Measurements from ENCODE around the gene PHGDH.
"Not testable (repeated sequence)": the region's sequence is repeated elsewhere in the genome, so short reads cannot be mapped to it uniquely, and the experiment has no call there.

The PHGDH gene

GRCh38 chr1:119779869-119780356, 68.2 kb downstream of the PHGDH start:
- no peaks in the 10 kb centered on the region for H3K9me3 ChIP-seq (ENCODE audit: low read depth, low read length)
- H3K9ac ChIP-seq (ENCODE audit: insufficient read length) = no peak overlapping the region
- no peak overlapping the region for H3K4me3 ChIP-seq
- H3K27ac ChIP-seq = no peak overlapping the region
- no peak for TF ChIP-seq EZH2 (IDR thresholded peaks at IDR 0.05)
- TF ChIP-seq POLR2AphosphoS5 (IDR thresholded peaks at IDR 0.05; ENCODE audit: borderline replicate concordance, low read depth, low read length) = no peak
- no peak for TF ChIP-seq FOXP2 (optimal IDR thresholded peaks at IDR 0.05; ENCODE audit: control extremely low read depth, extremely low read length, insufficient read depth)
- DNase-seq (ENCODE audit: low read depth, low spot score) = no peak
- no peaks in the 10 kb centered on the region for H3K36me3 ChIP-seq (ENCODE audit: insufficient read depth, low read length)

DNA sequence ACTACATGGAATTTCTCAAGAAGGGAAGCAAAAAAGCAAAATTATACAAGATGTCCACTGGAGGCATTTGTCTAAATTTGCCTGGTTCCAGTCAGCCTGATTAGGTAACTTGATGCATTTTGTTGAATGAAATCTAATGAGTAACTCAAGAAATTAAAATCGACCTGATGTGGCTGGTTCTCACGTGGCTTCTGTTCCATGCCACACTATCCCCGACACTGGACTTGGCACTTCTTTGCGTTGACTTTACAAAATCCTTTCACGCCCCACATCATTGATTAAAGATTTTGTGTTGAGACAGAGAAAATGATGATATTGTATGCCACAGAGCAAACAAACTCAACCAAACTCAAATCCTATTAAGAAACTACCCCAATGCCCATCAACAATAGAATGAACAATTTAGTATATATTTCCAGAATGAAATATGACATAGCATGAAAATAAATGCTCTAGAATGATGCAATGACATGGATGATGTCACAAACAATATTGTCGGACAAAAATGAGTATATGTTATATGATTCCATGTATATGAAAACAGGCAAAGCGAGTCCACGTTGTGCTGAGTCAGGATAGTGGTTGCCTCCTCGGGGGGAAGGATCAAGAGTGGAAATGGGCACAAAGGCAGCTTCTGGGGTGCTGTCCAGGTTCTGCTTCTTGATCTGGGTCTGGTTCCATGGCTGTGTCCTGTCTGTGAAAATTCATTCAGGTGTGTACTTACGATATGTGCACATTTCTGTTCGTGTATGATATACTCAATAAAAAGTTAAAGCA, 69.9 kb downstream of the PHGDH start:
- no peak for DNase-seq (ENCODE audit: low read depth, low spot score)
- Histone ChIP-seq H3K27ac (no peak overlapping the region), H3K4me3 (no peak overlapping the region), H3K9me3 (ENCODE audit: low read depth, low read length) (no peaks in the 10 kb centered on the region), H3K9ac (ENCODE audit: insufficient read length) (no peak overlapping the region), H3K36me3 (ENCODE audit: insufficient read depth, low read length) (no peaks in the 10 kb centered on the region)
- TF ChIP-seq POLR2AphosphoS5 (IDR thresholded peaks at IDR 0.05; ENCODE audit: borderline replicate concordance, low read depth, low read length) = no peak
- no peak for TF ChIP-seq FOXP2 (optimal IDR thresholded peaks at IDR 0.05; ENCODE audit: control extremely low read depth, extremely low read length, insufficient read depth)
- TF ChIP-seq EZH2 (IDR thresholded peaks at IDR 0.05) = no peak

DNA sequence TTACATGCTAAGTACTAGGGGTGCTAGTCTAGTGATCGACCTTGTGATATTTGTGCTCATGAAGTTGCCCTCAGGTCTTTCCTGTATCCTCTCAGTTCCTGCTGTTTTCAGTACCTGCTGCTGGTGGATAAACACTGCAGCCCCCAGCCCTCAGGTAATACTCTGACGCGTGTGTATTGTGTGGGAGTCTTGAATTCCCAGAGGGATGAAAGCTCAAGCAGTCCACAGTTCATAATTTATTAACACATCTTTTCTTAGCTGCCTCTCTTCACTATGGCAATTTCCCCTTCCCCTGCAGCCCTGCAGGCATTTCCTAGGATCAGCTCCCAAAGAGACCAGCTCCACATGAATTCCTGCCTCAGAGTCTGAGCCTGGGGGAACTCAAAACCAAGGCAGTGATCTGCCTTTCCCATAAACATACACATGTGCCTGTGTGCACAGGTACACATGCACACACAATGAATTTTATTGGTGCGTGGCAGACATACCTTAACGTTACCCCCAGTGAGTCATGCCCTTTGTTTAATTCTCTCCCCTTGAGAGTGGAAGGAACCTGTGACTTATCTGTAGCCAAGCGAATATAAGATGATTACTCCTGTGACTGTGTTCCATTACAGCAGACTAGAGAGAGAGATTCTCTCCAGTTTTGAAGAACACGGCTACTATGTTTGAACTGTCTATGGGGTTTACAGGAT, 71.0 kb downstream of the PHGDH start:
- Histone ChIP-seq H3K27ac (no peak overlapping the region), H3K9ac (ENCODE audit: insufficient read length) (no peak overlapping the region), H3K36me3 (ENCODE audit: insufficient read depth, low read length) (no peaks in the 10 kb centered on the region), H3K9me3 (ENCODE audit: low read depth, low read length) (no peaks in the 10 kb centered on the region), H3K4me3 (peak overlapping the region; percentile 17; the same call in 1 of the 2 replicates)
- TF ChIP-seq POLR2AphosphoS5 (IDR thresholded peaks at IDR 0.05; ENCODE audit: borderline replicate concordance, low read depth, low read length) (no peak), FOXP2 (optimal IDR thresholded peaks at IDR 0.05; ENCODE audit: control extremely low read depth, extremely low read length, insufficient read depth) (no peak), EZH2 (IDR thresholded peaks at IDR 0.05) (no peak)
- peak; percentile 40 for DNase-seq (ENCODE audit: low read depth, low spot score)

GRCh38 chr1:119783354-119784185, 71.8 kb downstream of the PHGDH start:
- Histone ChIP-seq H3K9me3 (ENCODE audit: low read depth, low read length) (no peaks in the 10 kb centered on the region), H3K4me3 (0 out of 2 replicates have a peak overlapping the region, but pooled peaks have one; percentile 17), H3K27ac (no peak overlapping the region), H3K36me3 (ENCODE audit: insufficient read depth, low read length) (no peaks in the 10 kb centered on the region), H3K9ac (ENCODE audit: insufficient read length) (no peak overlapping the region)
- TF ChIP-seq EZH2 (IDR thresholded peaks at IDR 0.05) (no peak), POLR2AphosphoS5 (IDR thresholded peaks at IDR 0.05; ENCODE audit: borderline replicate concordance, low read depth, low read length) (no peak), FOXP2 (optimal IDR thresholded peaks at IDR 0.05; ENCODE audit: control extremely low read depth, extremely low read length, insufficient read depth) (no peak)
- no peak for DNase-seq (ENCODE audit: low read depth, low spot score)

DNA sequence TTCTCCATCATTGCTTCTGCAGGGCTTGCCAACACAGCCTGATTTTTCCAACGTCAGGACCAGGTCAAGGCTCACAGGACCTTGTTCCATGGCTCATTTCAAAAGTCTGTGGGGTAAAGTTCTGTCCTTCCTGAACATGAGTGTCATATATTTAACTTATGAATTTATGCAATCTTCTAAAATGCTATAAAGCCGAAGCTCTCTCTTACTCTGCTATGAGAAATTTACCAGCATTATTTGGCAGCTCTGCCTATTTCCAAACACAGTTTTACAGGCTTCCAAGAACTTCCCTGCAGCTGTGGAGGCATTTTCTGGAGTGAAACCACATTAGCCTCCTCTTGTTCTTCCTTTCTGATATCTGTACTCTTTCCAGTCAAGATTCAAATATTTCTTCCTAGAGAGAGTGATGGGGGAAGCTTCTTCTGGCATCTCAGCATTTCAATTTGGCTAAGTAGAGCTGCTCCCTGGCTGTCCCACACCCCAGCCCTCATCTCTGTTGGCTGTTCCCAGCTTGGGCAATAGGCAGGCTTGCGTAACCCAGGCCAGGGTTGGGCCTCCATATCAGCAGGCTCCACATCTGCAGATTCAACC, 72.6 kb downstream of the PHGDH start:
- TF ChIP-seq FOXP2 (optimal IDR thresholded peaks at IDR 0.05; ENCODE audit: control extremely low read depth, extremely low read length, insufficient read depth) (no peak), POLR2AphosphoS5 (IDR thresholded peaks at IDR 0.05; ENCODE audit: borderline replicate concordance, low read depth, low read length) (no peak), EZH2 (IDR thresholded peaks at IDR 0.05) (no peak)
- no peak for DNase-seq (ENCODE audit: low read depth, low spot score)
- H3K27ac ChIP-seq = no peak overlapping the region
- no peaks in the 10 kb centered on the region for H3K36me3 ChIP-seq (ENCODE audit: insufficient read depth, low read length)
- no peaks in the 10 kb centered on the region for H3K9me3 ChIP-seq (ENCODE audit: low read depth, low read length)
- no peak overlapping the region for H3K4me3 ChIP-seq
- no peak overlapping the region for H3K9ac ChIP-seq (ENCODE audit: insufficient read length)

- not testable (repeated sequence) for DNase-seq (ENCODE audit: low read depth, low spot score); H3K36me3 ChIP-seq (ENCODE audit: insufficient read depth, low read length); H3K9me3 ChIP-seq (ENCODE audit: low read depth, low read length); H3K4me3 ChIP-seq; H3K9ac ChIP-seq (ENCODE audit: insufficient read length); H3K27ac ChIP-seq
Measured at GRCh38 chr1:119786046-119786445, 74.3 kb downstream of the PHGDH start.

GRCh38 chr1:119786473-119787050, 74.8 kb downstream of the PHGDH start:
- not testable (repeated sequence) for H3K36me3 ChIP-seq (ENCODE audit: insufficient read depth, low read length); H3K27ac ChIP-seq; DNase-seq (ENCODE audit: low read depth, low spot score); H3K9ac ChIP-seq (ENCODE audit: insufficient read length); H3K9me3 ChIP-seq (ENCODE audit: low read depth, low read length); H3K4me3 ChIP-seq

GRCh38 chr1:119787776-119788175, 76.0 kb downstream of the PHGDH start:
- H3K27ac ChIP-seq = no peak overlapping the region
- TF ChIP-seq EZH2 (IDR thresholded peaks at IDR 0.05) = no peak
- TF ChIP-seq FOXP2 (optimal IDR thresholded peaks at IDR 0.05; ENCODE audit: control extremely low read depth, extremely low read length, insufficient read depth) = no peak
- no peak for TF ChIP-seq POLR2AphosphoS5 (IDR thresholded peaks at IDR 0.05; ENCODE audit: borderline replicate concordance, low read depth, low read length)
- no peak for DNase-seq (ENCODE audit: low read depth, low spot score)
- H3K9ac ChIP-seq (ENCODE audit: insufficient read length) = no peak overlapping the region
- H3K36me3 ChIP-seq (ENCODE audit: insufficient read depth, low read length) = no peaks in the 10 kb centered on the region
- no peaks in the 10 kb centered on the region for H3K9me3 ChIP-seq (ENCODE audit: low read depth, low read length)
- no peak overlapping the region for H3K4me3 ChIP-seq
